ENCODE measurements around the gene RBM45. TPM values are rescaled to one million over a fixed set of nuclear protein-coding genes. Genes with fewer than 3 reads are reported as not detected.
"Not testable (repeated sequence)": the region's sequence is repeated elsewhere in the genome, so short reads cannot be mapped to it uniquely, and the experiment has no call there.

The RBM45 gene
- total RNA-seq, 1 experiment from 2014 or later = 12.7 TPM

GRCh38 chr2:178152977-178153376 lies 40.7 kb downstream of the RBM45 start:
- no peaks in the 10 kb centered on the region for H3K36me3 Mint-ChIP-seq (ENCODE audit: insufficient read depth, unreplicated experiment)
- no TSS peak for BruUV-seq (replicated peaks)
- CTCF ChIA-PET = interaction anchor here (0.6 kb wide), 2 partner anchors 178 to 1797 kb away, joined by 3 read pairs; no protein-coding TSS in a partner anchor

GRCh38 chr2:178153878-178154277 lies 41.6 kb downstream of the RBM45 start:
- POLR2A ChIA-PET; H3K4me3 Mint-ChIP-seq (ENCODE audit: unreplicated experiment); H3K27ac Mint-ChIP-seq (ENCODE audit: low read depth, unreplicated experiment); H3K9me3 Mint-ChIP-seq (ENCODE audit: unreplicated experiment); DNase-seq (ENCODE audit: unreplicated experiment); H3K36me3 Mint-ChIP-seq (ENCODE audit: insufficient read depth, unreplicated experiment); intact Hi-C loops (cut with micrococcal nuclease); H3K4me1 Mint-ChIP-seq (ENCODE audit: insufficient read depth, unreplicated experiment); BruUV-seq (replicated peaks); H3K27me3 Mint-ChIP-seq (ENCODE audit: insufficient read depth, unreplicated experiment): not testable (repeated sequence)
- CTCF ChIA-PET = interaction anchor here (1.0 to 1.1 kb wide), 2 partner anchors 17 to 153 kb away, joined by 3 to 4 read pairs; no protein-coding TSS in a partner anchor

More at GRCh38 chr2:178152977-178153376, 40.7 kb downstream of the RBM45 start:
- H3K27ac Mint-ChIP-seq (ENCODE audit: low read depth, unreplicated experiment) = no peak overlapping the region
- H3K4me3 Mint-ChIP-seq (ENCODE audit: unreplicated experiment) = no peak overlapping the region
- TF ChIP-seq, protein P1, sequence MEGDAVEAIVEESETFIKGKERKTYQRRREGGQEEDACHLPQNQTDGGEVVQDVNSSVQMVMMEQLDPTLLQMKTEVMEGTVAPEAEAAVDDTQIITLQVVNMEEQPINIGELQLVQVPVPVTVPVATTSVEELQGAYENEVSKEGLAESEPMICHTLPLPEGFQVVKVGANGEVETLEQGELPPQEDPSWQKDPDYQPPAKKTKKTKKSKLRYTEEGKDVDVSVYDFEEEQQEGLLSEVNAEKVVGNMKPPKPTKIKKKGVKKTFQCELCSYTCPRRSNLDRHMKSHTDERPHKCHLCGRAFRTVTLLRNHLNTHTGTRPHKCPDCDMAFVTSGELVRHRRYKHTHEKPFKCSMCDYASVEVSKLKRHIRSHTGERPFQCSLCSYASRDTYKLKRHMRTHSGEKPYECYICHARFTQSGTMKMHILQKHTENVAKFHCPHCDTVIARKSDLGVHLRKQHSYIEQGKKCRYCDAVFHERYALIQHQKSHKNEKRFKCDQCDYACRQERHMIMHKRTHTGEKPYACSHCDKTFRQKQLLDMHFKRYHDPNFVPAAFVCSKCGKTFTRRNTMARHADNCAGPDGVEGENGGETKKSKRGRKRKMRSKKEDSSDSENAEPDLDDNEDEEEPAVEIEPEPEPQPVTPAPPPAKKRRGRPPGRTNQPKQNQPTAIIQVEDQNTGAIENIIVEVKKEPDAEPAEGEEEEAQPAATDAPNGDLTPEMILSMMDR (IDR thresholded peaks at IDR 0.05; ENCODE audit: unreplicated experiment) = no peak
- no peaks in the 10 kb centered on the region for H3K27me3 Mint-ChIP-seq (ENCODE audit: insufficient read depth, unreplicated experiment)
- no peaks in the 10 kb centered on the region for H3K9me3 Mint-ChIP-seq (ENCODE audit: unreplicated experiment)
- POLR2A ChIA-PET = interaction anchor here (0.8 kb wide), 1 partner anchor 37 kb away, joined by 3 read pairs; no protein-coding TSS in a partner anchor
- H3K4me1 Mint-ChIP-seq (ENCODE audit: insufficient read depth, unreplicated experiment) = peaks cover 1% of the 10 kb centered on the region
- intact Hi-C loops (cut with micrococcal nuclease) = no loop called here
- no peak for DNase-seq (ENCODE audit: unreplicated experiment)

GRCh38 chr2:178155524-178155923 lies 43.3 kb downstream of the RBM45 start:
- ChIA-PET POLR2A (no interaction called here), CTCF (interaction anchor here (0.7 kb wide), 1 partner anchor 239 kb away, joined by 3 read pairs; no protein-coding TSS in a partner anchor)
- Mint-ChIP-seq H3K27me3 (ENCODE audit: insufficient read depth, unreplicated experiment) (no peaks in the 10 kb centered on the region), H3K36me3 (ENCODE audit: insufficient read depth, unreplicated experiment) (no peaks in the 10 kb centered on the region), H3K27ac (ENCODE audit: low read depth, unreplicated experiment) (no peak overlapping the region), H3K4me3 (ENCODE audit: unreplicated experiment) (no peak overlapping the region), H3K9me3 (ENCODE audit: unreplicated experiment) (peaks cover 2% of the 10 kb centered on the region), H3K4me1 (ENCODE audit: insufficient read depth, unreplicated experiment) (peaks cover 4% of the 10 kb centered on the region)
- BruUV-seq (replicated peaks) = no TSS peak
- intact Hi-C loops (cut with micrococcal nuclease) = no loop called here
- TF ChIP-seq, protein P1 (IDR thresholded peaks at IDR 0.05; ENCODE audit: unreplicated experiment) = no peak
- no peak for DNase-seq (ENCODE audit: unreplicated experiment)

GRCh38 chr2:178157574-178157973 lies 45.3 kb downstream of the RBM45 start:
- BruUV-seq (replicated peaks) = no TSS peak
- Mint-ChIP-seq H3K4me1 (ENCODE audit: insufficient read depth, unreplicated experiment) (peaks cover 4% of the 10 kb centered on the region), H3K27me3 (ENCODE audit: insufficient read depth, unreplicated experiment) (no peaks in the 10 kb centered on the region), H3K4me3 (ENCODE audit: unreplicated experiment) (no peak overlapping the region), H3K9me3 (ENCODE audit: unreplicated experiment) (peaks cover 6% of the 10 kb centered on the region), H3K27ac (ENCODE audit: low read depth, unreplicated experiment) (no peak overlapping the region), H3K36me3 (ENCODE audit: insufficient read depth, unreplicated experiment) (no peaks in the 10 kb centered on the region)
- TF ChIP-seq, protein P1 (IDR thresholded peaks at IDR 0.05; ENCODE audit: unreplicated experiment) = no peak
- no peak for DNase-seq (ENCODE audit: unreplicated experiment)
- intact Hi-C loops (cut with micrococcal nuclease) = no loop called here
- POLR2A ChIA-PET = no interaction called here
- CTCF ChIA-PET = interaction anchor here (1.0 kb wide), 1 partner anchor 17 kb away, joined by 3 read pairs; no protein-coding TSS in a partner anchor

- no peak for DNase-seq (ENCODE audit: unreplicated experiment)
- ChIA-PET POLR2A (no interaction called here), CTCF (no interaction called here)
- Mint-ChIP-seq H3K36me3 (ENCODE audit: insufficient read depth, unreplicated experiment) (no peaks in the 10 kb centered on the region), H3K4me3 (ENCODE audit: unreplicated experiment) (no peak overlapping the region), H3K27ac (ENCODE audit: low read depth, unreplicated experiment) (no peak overlapping the region), H3K9me3 (ENCODE audit: unreplicated experiment) (peaks cover 6% of the 10 kb centered on the region), H3K27me3 (ENCODE audit: insufficient read depth, unreplicated experiment) (no peaks in the 10 kb centered on the region), H3K4me1 (ENCODE audit: insufficient read depth, unreplicated experiment) (peaks cover 16% of the 10 kb centered on the region)
- no TSS peak for BruUV-seq (replicated peaks)
- intact Hi-C loops (cut with micrococcal nuclease) = no loop called here
- TF ChIP-seq, protein P1 (IDR thresholded peaks at IDR 0.05; ENCODE audit: unreplicated experiment) = no peak
Observed at GRCh38 chr2:178159966-178160365, 47.7 kb downstream of the RBM45 start.

Data from MCF 10A (cell line).